HEK293T (cell line): Measurements from ENCODE around the gene HOXD10.

Source experiments
- BHLHE40 ChIP-seq: fragments of 450-650 bp; IDR thresholded peaks from 2 replicates; pipeline ENCODE4 v1.6.1; 2016; ENCODE audit warnings: mild to moderate bottlenecking, moderate library complexity, borderline replicate concordance
- ELF4 ChIP-seq: fragments of 450-650 bp; IDR thresholded peaks from 2 replicates; pipeline ENCODE4 v1.6.1; 2017; ENCODE audit warnings: antibody characterized with exemption
- FOXM1 ChIP-seq: fragments of 450-650 bp; IDR thresholded peaks from 2 replicates; pipeline ENCODE4 v1.6.1; 2017; ENCODE audit warnings: mild to moderate bottlenecking, borderline replicate concordance
- HDGF ChIP-seq: fragments of 450-650 bp; IDR thresholded peaks from 2 replicates; pipeline ENCODE4 v1.6.1; 2017; ENCODE audit warnings: antibody characterized with exemption, borderline replicate concordance
- NFRKB ChIP-seq: fragments of 450-650 bp; IDR thresholded peaks from 2 replicates; pipeline ENCODE4 v1.6.1; 2016; ENCODE audit warnings: mild to moderate bottlenecking, moderate library complexity
- PKNOX1 ChIP-seq: fragments of 450-650 bp; IDR thresholded peaks from 2 replicates; pipeline ENCODE4 v1.6.1; 2016
- SP1 ChIP-seq: fragments of 450-650 bp; IDR thresholded peaks from 2 replicates; pipeline ENCODE4 v1.6.1; 2017
- TARDBP ChIP-seq: fragments of 450-650 bp; IDR thresholded peaks from 2 replicates; pipeline ENCODE4 v1.6.1; 2016
- ZNF384 ChIP-seq: fragments of 450-650 bp; IDR thresholded peaks from 2 replicates; pipeline ENCODE4 v1.6.1; 2016

- TF ChIP-seq BHLHE40 = no peak
- no peak for TF ChIP-seq FOXM1
- TF ChIP-seq ZNF384 = no peak
- TF ChIP-seq ELF4 = no peak
- TF ChIP-seq SP1 = no peak
- no peak for TF ChIP-seq TARDBP
- TF ChIP-seq HDGF = no peak
- TF ChIP-seq NFRKB = no peak
- TF ChIP-seq PKNOX1 = no peak
Measured at GRCh38 chr2:176134035-176134434, 17.5 kb downstream of the HOXD10 start.
